Activated T-cell treated with anti-CD3 and anti-CD28 coated beads for 4 hours (primary cell): Measurements from ENCODE around the gene CRNN.

Source experiments
- DNase-seq: peaks from one replicate; pipeline ENCODE4 v3.0.0-alpha.2; 2020

Gene CRNN

DNA sequence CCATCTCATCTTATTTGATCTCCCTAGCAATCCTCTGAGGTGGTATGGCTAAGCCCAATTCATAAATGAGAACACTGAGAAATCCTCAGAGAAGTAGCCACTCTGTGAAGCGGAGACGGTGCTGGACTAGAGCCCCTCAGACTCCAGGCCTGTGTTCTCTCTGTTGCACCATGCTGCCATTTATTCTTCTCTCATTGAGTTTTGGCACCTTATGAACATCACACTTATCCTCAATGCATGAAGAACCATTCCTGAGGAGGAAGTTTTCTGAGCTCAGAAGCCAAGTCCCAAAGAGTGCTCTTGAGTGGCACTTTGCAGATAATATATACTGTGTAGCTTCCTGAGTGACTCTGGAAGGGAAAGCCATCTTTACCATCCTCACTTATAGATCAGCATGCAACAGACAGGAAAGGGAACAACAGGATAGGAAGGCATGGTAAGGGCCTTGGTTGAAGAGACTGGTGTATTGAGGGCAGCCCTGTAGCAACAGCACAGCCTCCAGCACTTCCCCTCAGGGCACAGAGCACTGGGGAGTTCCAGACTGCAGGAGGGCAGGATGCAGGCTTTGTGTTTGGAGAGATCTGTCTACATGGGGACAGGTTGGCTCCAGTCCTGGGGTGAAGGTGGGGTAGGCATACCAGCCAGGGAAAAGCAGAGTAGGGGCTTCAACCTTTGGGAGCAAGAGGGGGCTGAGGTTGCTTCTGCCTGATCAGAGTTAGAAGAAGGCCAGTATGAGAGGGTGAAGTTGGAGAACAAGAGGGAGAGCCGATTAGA, 1.6 kb upstream of the CRNN start:
- no peak for DNase-seq

DNA sequence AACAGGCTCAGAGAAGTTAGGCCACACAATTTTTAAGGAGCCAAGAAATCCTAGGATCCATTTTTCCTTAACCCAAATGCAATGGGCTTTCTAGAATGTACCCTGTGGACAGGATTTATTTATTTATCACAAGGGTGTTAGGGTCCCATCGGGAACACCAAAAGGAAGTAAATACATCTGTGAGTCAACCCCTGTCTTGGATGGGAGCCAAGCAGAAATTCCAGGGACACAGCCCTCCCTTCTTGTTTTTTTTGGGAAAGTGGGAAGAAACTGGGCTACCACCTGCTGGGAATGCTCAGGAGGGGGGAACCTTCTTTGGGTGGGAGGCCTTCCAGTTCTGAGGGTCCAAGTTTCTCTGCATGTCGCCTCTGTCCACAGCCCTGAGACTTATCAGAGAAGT, 1.3 kb downstream of the CRNN start:
- DNase-seq: no peak

DNA sequence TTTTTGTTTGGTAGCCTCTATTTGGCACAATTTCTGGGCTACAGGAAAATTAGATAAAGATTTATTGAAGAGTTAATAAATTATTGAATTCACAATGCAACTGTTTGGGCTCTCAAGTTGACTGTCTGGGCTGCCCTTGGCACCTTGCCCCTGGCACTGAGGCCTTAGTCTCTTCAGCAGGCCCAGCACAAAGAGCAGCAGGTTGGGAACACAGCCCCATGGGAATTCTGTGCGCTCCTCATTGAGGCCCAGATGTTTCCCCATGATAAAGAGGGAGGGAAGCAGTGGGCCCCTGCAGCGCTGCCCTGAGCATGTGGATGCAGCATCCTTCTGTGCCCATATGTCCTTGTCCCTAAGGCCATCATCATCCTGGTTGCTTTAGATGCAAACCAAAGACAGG, 2.9 kb downstream of the CRNN start:
- no peak for DNase-seq

DNA sequence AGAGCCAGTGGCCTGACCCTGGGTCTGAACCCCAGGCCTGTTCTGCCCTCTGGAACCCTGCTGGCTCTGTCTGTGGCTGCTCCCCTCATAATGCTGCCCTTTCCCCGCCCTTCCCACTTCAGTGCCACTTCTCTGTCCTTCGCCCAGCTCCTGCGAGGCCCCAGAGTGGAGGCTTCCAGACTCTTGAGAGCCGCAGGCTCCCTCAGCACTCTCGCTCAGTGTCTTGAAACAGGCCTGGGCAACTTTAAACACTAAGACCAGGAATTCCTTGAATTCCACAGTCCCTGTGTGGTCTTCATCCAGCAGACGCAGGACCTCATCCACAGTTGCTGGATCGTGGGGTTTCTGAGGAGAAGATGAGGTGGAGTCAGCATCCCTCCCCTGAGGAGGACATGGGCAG, 3.5 kb downstream of the CRNN start:
- no peak for DNase-seq

DNA sequence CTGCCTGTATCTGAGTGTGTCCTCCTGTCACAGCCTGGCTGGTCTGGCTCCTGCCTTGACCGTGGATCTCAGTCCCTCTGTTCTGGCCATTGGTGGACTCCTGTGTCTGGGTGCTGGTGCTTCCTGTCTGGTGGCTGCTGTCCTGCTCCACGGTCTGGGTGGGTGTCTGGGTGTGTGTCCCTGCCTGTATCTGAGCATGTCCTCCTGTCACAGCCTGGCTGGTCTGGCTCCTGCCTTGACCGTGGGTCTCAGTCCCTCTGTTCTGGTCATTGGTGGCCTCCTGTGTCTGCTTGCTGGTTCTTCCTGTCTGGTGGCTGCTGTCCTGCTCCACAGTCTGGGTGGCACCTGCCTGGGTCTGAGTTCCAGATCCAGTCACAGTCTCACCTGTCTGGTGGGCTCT, 4.0 kb downstream of the CRNN start:
- DNase-seq: no peak

- DNase-seq: no peak
Observed at GRCh38 chr1:152408664-152409063, 5.4 kb downstream of the CRNN start.

DNA sequence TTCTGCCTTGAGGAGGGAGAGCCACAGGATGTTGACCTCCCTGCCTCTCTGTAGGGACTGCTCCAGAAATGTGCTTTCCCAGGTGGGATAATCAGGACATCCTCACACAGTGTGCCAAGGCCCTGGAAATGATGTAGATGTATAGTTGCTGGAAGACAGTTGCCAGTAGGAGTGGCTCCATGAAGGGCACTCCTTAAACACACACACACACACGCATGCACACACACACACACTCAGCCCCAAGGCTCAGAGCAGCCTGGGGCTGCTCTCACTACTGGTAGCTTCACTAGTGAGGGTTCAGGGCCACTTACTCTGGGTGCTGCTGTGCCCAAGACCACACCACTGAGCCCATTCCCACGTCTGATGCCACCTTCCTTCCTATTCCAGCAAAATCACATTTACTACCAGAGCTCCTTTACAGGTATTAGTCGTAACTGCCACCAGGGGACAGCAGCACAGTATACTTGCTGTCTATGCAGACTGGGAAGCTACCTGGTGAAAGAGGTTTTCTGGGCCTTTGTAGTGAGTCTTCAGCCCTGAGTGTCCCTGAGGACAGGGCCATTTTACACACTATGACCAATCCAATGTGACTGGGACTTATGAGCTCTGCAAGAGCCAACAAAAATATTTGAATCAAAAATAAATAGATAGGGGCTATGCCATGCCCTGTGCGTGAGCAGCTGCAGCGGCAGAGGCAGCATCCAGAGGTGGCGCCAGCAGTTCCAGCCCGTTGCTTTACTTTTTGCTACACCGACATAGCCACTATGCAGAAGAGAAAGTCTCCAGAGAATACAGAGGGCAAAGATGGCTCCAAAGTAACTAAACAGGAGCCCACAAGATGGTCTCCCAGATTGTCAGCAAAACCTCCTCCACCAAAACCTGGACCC, 15.0 kb downstream of the CRNN start:
- no peak for DNase-seq

DNA sequence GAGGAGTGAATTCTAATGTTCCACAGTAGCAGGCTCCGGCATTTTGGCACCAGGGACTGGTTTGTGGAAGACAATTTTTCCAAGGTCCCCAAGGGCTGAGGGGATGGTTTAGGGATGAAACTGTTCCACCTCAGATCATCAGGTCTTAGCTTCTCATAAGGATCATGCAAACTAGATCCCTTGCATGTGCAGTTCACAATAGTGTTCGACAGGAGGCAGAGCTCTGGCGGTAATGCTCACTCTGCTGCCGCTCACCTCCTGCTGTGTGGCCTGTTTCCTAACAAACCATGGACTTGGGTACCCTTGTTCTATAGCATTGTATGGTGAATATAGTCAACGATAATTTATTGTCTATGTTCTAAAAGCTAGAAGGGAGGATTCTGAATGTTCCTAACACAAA, 16.6 kb downstream of the CRNN start:
- no peak for DNase-seq

DNA sequence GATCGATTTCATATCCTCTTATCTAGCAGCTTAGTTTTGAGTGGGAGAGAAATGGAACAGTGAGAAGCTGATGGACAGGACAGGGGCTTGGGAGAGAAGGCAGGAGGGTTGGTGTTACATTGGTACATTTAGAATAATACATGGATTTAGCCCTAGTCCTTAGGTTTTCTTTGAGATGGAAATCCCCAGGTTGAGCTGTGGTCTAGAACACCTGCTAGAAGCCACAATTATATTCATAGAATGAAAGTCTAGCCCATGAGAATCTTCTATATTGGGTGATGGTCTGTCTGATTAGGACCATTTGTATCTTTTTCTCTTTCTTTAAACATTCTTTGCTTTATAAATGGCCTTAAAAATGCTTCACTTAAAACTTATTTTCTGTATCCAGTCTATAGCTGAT, 19.9 kb downstream of the CRNN start:
- no peak for DNase-seq

- DNase-seq: no peak
Observed at GRCh38 chr1:152392909-152393308, 21.2 kb downstream of the CRNN start.

DNA sequence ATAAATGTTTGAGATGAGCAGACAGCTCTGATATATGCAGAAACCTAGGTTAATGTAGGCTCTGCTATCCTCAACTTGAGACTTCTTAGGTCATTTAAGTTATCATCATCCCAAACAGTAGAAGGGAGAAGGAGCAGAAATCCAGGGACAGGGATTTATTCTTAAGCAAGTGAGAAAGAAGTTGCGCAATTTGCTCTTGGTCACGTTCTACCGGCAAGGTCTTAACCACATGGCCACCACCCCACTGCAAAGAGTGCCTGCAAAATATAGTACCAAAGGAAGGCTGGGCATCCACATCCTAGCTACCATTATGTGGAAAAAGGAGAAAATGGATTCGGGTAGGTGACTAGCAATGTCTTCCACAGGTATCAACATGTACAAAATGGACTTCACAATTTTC, 25.2 kb downstream of the CRNN start:
- DNase-seq: no peak

- DNase-seq: no peak
Observed at GRCh38 chr1:152386940-152387339, 27.1 kb downstream of the CRNN start.

DNA sequence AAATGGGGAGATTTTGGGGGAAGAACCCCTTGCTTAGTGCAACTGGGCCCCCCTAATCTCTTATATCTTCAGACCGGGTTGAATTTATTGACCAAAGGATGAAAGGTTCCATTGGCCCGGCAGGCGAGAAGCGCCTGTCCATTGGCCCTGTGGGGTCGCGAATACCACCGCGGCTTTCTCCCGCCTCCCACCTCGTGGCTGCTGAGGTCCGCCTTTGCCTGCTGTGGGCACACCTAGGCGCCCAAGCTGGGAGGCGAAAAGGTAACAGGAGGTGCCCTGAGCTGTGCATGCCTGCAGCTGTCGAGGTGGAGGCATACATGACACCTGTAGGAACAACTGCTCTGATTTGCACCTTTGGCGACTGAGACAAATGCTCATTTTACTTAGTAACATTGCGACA, 33.1 kb downstream of the CRNN start:
- no peak for DNase-seq

- DNase-seq: no peak
Observed at GRCh38 chr1:152374451-152374850, 39.6 kb downstream of the CRNN start.

DNA sequence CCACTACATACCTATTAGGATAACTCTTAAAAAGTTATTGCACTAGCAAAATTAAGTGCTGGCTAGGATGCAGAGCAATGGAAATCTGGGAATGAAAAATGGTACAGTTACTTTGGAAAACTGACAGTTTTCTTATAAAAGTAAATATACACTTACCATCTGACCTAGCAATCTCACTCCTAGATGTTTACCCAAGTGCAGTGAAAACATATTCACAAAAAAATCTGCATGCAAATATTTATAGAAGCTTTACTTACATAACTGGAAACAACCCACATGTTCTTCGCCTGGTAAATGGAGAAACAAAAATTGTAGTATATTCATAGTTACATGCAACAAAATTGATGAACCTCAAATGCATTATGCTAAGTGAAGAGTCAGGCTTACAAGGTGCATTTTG, 41.4 kb downstream of the CRNN start:
- DNase-seq: no peak

GRCh38 chr1:152367436-152367835, 46.6 kb downstream of the CRNN start:
- no peak for DNase-seq

GRCh38 chr1:152359906-152360305, 54.2 kb downstream of the CRNN start, which contains the start of gene FLG2:
TSS of gene FLG2 (minus strand) at chr1:152360006. CDS start at chr1:152358884, 1,122 bp downstream.
- no peak for DNase-seq
